Caco-2 (cell line): ENCODE data around the gene SCARB2. TPM values are rescaled to one million over a fixed set of nuclear protein-coding genes. Genes with fewer than 3 reads are reported as not detected.

Source experiments
- BruUV-seq: library from RNA; stranded (reverse); fragments of 400-500 nt; replicated peaks from 2 replicates; lab custom pipeline; 2021; lab: Mats Ljungman, UMichigan
- CTCF ChIA-PET: fragments of 300-600 bp; sonication (Branson Sonifier 250); formaldehyde crosslinking; loops from one replicate; lab custom pipeline; 2022; ENCODE audit warnings: antibody characterized with exemption; lab: Charles Lee
- POLR2A ChIA-PET: fragments of 300-600 bp; sonication (Branson Sonifier 250); formaldehyde crosslinking; loops from one replicate; lab custom pipeline; 2022; ENCODE audit warnings: antibody characterized with exemption; lab: Charles Lee
- DNase-seq, 2 experiments: peaks; one replicate each; pipeline versions ENCODE4 v3.0.0 to v3.0.0-alpha.2; 2020 to 2022
- H3K27me3 ChIP-seq: replicated peaks from 2 replicates; pipeline ENCODE4 v1.6.0; 2011; ENCODE audit warnings: low read length; ENCODE audit not compliant: control insufficient read depth, insufficient read depth
- H3K36me3 ChIP-seq: 2 replicates; pipeline ENCODE4 v1.5.1; 2011; ENCODE audit warnings: low read length; ENCODE audit not compliant: control insufficient read depth, insufficient read depth
- H3K4me1 ChIP-seq: fragments of 250-450 bp; sonication (Bioruptor Pico); 2 replicates; pipeline ENCODE4 v1.5.1; 2020; ENCODE audit warnings: mild to moderate bottlenecking
- H3K4me3 ChIP-seq: 2 replicates; pipeline ENCODE4 v1.5.1; 2011; ENCODE audit warnings: low read depth, mild to moderate bottlenecking, control low read depth, low read length
- H3K9me3 ChIP-seq: fragments of 250-450 bp; sonication (Bioruptor Pico); 2 replicates; pipeline ENCODE4 v1.5.1; 2020; ENCODE audit warnings: mild to moderate bottlenecking, moderate library complexity
- H3K27ac Mint-ChIP-seq: one replicate; pipeline ENCODE4 v1.8.0; 2022; ENCODE audit warnings: mixed read lengths; ENCODE audit not compliant: unreplicated experiment
- H3K27me3 Mint-ChIP-seq: one replicate; pipeline ENCODE4 v1.8.0; 2022; ENCODE audit warnings: mixed read lengths; ENCODE audit not compliant: insufficient read depth, unreplicated experiment
- H3K36me3 Mint-ChIP-seq: one replicate; pipeline ENCODE4 v1.8.0; 2022; ENCODE audit warnings: mild to moderate bottlenecking, mixed read lengths; ENCODE audit not compliant: insufficient read depth, unreplicated experiment
- H3K4me1 Mint-ChIP-seq: one replicate; pipeline ENCODE4 v1.8.0; 2022; ENCODE audit warnings: low read depth, mixed read lengths; ENCODE audit not compliant: unreplicated experiment
- H3K4me3 Mint-ChIP-seq: one replicate; pipeline ENCODE4 v1.8.0; 2022; ENCODE audit warnings: mild to moderate bottlenecking, moderate library complexity, mixed read lengths; ENCODE audit not compliant: unreplicated experiment
- H3K9me3 Mint-ChIP-seq: one replicate; pipeline ENCODE4 v1.8.0; 2022; ENCODE audit warnings: mixed read lengths; ENCODE audit not compliant: unreplicated experiment
- intact Hi-C: fragments of 100-400 bp; cut with micrococcal nuclease; formaldehyde crosslinking; loops from one replicate; pipeline ENCODE4 v1.10.0; 2022; ENCODE audit not compliant: unreplicated experiment
- total RNA-seq: library from RNA; stranded (reverse); gene quantifications from 2 replicates; pipeline ENCODE4 v1.2.3, GENCODE V29; 2022
- TF ChIP-seq, protein P1 (sequence below), 2 experiments: fragments of 200-600 bp in 1 of 2; IDR thresholded peaks; 1 replicate in 1 of 2; 2 replicates in 1 of 2; pipeline versions ENCODE4 v1.5.1 to v1.8.0; 2011 to 2022; ENCODE audit warnings: antibody characterized with exemption in 1 of 2, control low read depth in 1 of 2, inconsistent platforms in 1 of 2, low read depth in 1 of 2, low read length in 1 of 2, mild to moderate bottlenecking in 1 of 2, moderate library complexity in 1 of 2; ENCODE audit not compliant: insufficient read depth in 1 of 2, severe bottlenecking in 1 of 2, unreplicated experiment in 1 of 2

SCARB2 gene
- total RNA-seq, 1 experiment from 2014 or later: 150 TPM

DNA sequence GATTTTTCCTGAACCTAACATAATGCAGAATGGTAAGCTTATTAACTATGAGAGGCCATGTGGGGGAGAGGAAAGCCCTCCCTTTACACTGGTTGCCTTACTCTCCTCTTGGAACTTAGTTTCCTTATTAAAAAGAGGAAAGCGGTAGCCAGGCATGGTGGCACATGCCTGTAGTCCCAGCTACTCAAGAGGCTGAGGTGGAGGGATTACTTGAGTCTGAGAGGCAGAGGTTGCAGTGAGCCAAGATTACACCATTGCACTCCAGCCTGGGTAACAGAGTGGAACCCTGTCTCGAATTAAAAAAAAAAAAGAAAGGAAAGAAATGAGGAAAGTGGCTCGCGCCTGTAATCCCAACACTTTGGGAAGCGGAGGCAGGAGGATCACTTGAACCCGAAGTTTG is 39.9 kb upstream of the SCARB2 start:
- Mint-ChIP-seq H3K4me1 (no peaks in the 10 kb centered on the region), H3K36me3 (peaks cover 5% of the 10 kb centered on the region), H3K4me3 (no peak overlapping the region), H3K9me3 (no peaks in the 10 kb centered on the region), H3K27me3 (no peaks in the 10 kb centered on the region), H3K27ac (no peak overlapping the region)
- no peaks in the 10 kb centered on the region for H3K9me3 ChIP-seq
- no peaks in the 10 kb centered on the region for H3K27me3 ChIP-seq
- DNase-seq: no peak
- H3K4me1 ChIP-seq: peaks cover 17% of the 10 kb centered on the region
- intact Hi-C loops: no loop called here
- H3K36me3 ChIP-seq: no peaks in the 10 kb centered on the region
- no peak overlapping the region for H3K4me3 ChIP-seq
- TF ChIP-seq, protein P1, sequence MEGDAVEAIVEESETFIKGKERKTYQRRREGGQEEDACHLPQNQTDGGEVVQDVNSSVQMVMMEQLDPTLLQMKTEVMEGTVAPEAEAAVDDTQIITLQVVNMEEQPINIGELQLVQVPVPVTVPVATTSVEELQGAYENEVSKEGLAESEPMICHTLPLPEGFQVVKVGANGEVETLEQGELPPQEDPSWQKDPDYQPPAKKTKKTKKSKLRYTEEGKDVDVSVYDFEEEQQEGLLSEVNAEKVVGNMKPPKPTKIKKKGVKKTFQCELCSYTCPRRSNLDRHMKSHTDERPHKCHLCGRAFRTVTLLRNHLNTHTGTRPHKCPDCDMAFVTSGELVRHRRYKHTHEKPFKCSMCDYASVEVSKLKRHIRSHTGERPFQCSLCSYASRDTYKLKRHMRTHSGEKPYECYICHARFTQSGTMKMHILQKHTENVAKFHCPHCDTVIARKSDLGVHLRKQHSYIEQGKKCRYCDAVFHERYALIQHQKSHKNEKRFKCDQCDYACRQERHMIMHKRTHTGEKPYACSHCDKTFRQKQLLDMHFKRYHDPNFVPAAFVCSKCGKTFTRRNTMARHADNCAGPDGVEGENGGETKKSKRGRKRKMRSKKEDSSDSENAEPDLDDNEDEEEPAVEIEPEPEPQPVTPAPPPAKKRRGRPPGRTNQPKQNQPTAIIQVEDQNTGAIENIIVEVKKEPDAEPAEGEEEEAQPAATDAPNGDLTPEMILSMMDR (IDR thresholded peaks at IDR 0.05; ENCODE audit: insufficient read depth in 1 of 2, low read depth in 1 of 2, low read length in 1 of 2, severe bottlenecking in 1 of 2, unreplicated experiment in 1 of 2): no peak
- CTCF ChIA-PET: no interaction called here
- no TSS peak for BruUV-seq
- POLR2A ChIA-PET: no interaction called here

DNA sequence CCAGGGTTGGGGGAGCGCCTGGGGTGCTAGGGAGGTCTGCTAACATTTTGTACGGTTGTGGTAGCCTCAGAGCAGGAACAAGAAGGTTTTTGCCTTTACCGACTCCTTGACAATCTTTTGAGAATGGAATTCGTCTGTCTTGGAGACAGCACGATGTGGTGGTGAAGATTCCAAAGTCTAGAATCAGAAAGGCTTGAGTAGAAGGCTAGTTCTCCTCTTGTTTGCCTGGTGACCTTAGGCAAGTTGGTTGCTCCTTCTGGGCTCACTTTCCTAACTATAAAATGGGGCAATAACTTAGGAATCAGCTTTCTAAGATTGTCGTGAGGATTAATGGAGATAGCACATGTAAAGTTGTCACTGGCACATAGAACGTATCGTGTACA is 38.6 kb upstream of the SCARB2 start:
- peak overlapping the region; percentile 51 for H3K4me3 ChIP-seq

DNA sequence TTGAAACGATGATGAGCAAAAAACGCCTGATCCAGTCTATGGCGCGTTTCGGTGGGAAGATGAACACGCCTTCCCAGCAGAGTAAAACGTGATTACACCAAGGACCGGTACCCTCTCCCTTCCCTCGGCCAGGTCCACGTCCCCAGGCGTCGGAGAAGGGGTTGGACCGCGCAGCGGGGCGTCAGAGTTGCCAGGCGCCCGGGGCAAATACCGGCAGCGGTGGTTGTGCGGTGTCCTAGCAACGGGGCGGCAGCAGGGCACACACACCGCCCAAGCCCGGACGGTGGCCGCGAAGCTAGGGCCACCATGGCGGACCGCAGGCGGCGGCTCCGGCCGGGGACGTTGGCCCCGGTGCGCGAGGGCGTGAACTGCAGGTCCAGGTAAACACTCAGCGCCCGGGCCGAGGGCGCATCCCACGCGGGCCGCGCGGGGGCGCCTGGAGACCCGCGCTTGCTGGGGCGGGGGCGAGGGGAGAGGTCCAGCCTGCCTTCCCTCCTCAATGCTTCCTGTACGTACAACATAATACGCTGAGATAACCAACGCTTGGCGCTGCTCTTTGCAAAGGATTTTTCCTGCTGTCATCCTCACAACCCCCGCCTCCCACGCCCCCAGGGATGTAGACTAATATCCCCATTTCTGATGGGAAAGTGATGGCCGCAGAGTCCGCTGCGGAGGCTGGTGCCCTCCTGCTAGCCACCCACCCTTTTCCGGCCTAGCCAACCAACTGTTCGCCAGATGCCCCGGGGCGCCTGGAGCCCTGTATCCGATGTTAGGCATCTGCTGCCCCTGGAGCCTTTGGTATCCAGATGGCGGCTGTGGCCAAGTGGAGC is 38.0 kb upstream of the SCARB2 start, which contains the start of gene FAM47E:
Gene FAM47E, plus strand, starts transcription at position 281 of the 830 bp plus-strand sequence. Its CDS starts 26 bp downstream, at position 307.
- Histone ChIP-seq H3K4me3 (peak within 1 kb of the TSS; percentile 51), H3K9me3 (no peaks in the 10 kb centered on the region), H3K27me3 (no peaks in the 10 kb centered on the region), H3K4me1 (peaks cover 12% of the 10 kb centered on the region), H3K36me3 (no peaks in the 10 kb centered on the region)
- H3K27ac Mint-ChIP-seq: peak within 1 kb of the TSS; percentile 96
- intact Hi-C loops: loop anchor here (1.0 kb wide), 6 partner anchors 15 to 175 kb away; partner anchors contain the start of genes SCARB2 and STBD1
- POLR2A ChIA-PET: interaction anchor here (0.7 to 1.0 kb wide), 2 partner anchors 19 to 37 kb away, joined by 3 to 4 read pairs; no protein-coding TSS in a partner anchor
- H3K4me1 Mint-ChIP-seq: no peaks in the 10 kb centered on the region
- BruUV-seq: no TSS peak
- H3K9me3 Mint-ChIP-seq: no peaks in the 10 kb centered on the region
- peak; percentile 86 to 93 for DNase-seq
- CTCF ChIA-PET: interaction anchor here (1.0 to 2.7 kb wide), 3 partner anchors 55 to 126 kb away, joined by 4 to 12 read pairs (median 6); partner anchors contain the start of gene STBD1
- TF ChIP-seq, protein P1 (IDR thresholded peaks at IDR 0.05; ENCODE audit: insufficient read depth in 1 of 2, low read depth in 1 of 2, low read length in 1 of 2, severe bottlenecking in 1 of 2, unreplicated experiment in 1 of 2): peak; percentile 51 to 72
- H3K4me3 Mint-ChIP-seq: peak within 1 kb of the TSS; percentile 91
- peaks cover 5% of the 10 kb centered on the region for H3K36me3 Mint-ChIP-seq
- no peaks in the 10 kb centered on the region for H3K27me3 Mint-ChIP-seq

More for the DNA sequence above, 38.6 kb upstream of the SCARB2 start:
- Mint-ChIP-seq H3K36me3 (peaks cover 5% of the 10 kb centered on the region), H3K4me3 (no peak overlapping the region), H3K27me3 (no peaks in the 10 kb centered on the region), H3K4me1 (no peaks in the 10 kb centered on the region), H3K27ac (peak overlapping the region; percentile 96), H3K9me3 (no peaks in the 10 kb centered on the region)
- peaks cover 17% of the 10 kb centered on the region for H3K4me1 ChIP-seq
- no peaks in the 10 kb centered on the region for H3K36me3 ChIP-seq
- no TSS peak for BruUV-seq
- H3K27me3 ChIP-seq: no peaks in the 10 kb centered on the region
- ChIA-PET CTCF (interaction anchor here (2.7 kb wide), 1 partner anchor 125 kb away, joined by 12 read pairs; no protein-coding TSS in a partner anchor), POLR2A (no interaction called here)
- TF ChIP-seq, protein P1 (IDR thresholded peaks at IDR 0.05; ENCODE audit: insufficient read depth in 1 of 2, low read depth in 1 of 2, low read length in 1 of 2, severe bottlenecking in 1 of 2, unreplicated experiment in 1 of 2): no peak
- intact Hi-C loops: no loop called here
- no peaks in the 10 kb centered on the region for H3K9me3 ChIP-seq
- DNase-seq: no peak
